Neuronal stem cell (in vitro differentiated cells): ENCODE results near the gene DHX40. TPM values are rescaled to one million over a fixed set of nuclear protein-coding genes. Genes with fewer than 3 reads are reported as not detected.
"Not testable (repeated sequence)": the region's sequence is repeated elsewhere in the genome, so short reads cannot be mapped to it uniquely, and the experiment has no call there.

ENCODE experiments used
- DNase-seq: peaks from one replicate; pipeline ENCODE4 v3.0.0-alpha.2; 2013; ENCODE audit warnings: low spot score
- H2AFZ ChIP-seq: one replicate; pipeline ENCODE4 v1.6.1; 2013; ENCODE audit warnings: mild to moderate bottlenecking, low read length, inconsistent platforms
- H2AK5ac ChIP-seq: 2 replicates; pipeline ENCODE4 v1.6.1; 2013; ENCODE audit warnings: low read depth, mild to moderate bottlenecking, inconsistent platforms, low read length, moderate library complexity, mixed read lengths
- H2BK120ac ChIP-seq: 2 replicates; pipeline ENCODE4 v1.6.1; 2013; ENCODE audit warnings: low read depth, mild to moderate bottlenecking, inconsistent platforms, low read length, moderate library complexity, mixed read lengths
- H2BK12ac ChIP-seq: one replicate; pipeline ENCODE4 v1.6.1; 2013; ENCODE audit warnings: low read length, inconsistent platforms
- H2BK15ac ChIP-seq: 2 replicates; pipeline ENCODE4 v1.6.1; 2013; ENCODE audit warnings: mild to moderate bottlenecking, low read length, inconsistent platforms, mixed read lengths
- H2BK5ac ChIP-seq: one replicate; pipeline ENCODE4 v1.6.1; 2013; ENCODE audit warnings: inconsistent platforms, mild to moderate bottlenecking, low read length, moderate library complexity
- H3K14ac ChIP-seq: one replicate; pipeline ENCODE4 v1.6.1; 2013; ENCODE audit warnings: low read length, inconsistent platforms
- H3K18ac ChIP-seq: 2 replicates; pipeline ENCODE4 v1.6.1; 2013; ENCODE audit warnings: low read length, inconsistent platforms
- H3K23ac ChIP-seq: 2 replicates; pipeline ENCODE4 v1.6.1; 2013; ENCODE audit warnings: low read depth, mild to moderate bottlenecking, mixed read lengths, low read length, inconsistent platforms; ENCODE audit not compliant: poor library complexity
- H3K27ac ChIP-seq: replicated peaks from 3 replicates; pipeline ENCODE4 v1.5.1; 2013; ENCODE audit warnings: low read length, inconsistent platforms
- H3K27me3 ChIP-seq, 3 experiments: 2 replicates each; pipeline ENCODE4 v1.6.1; 2013; ENCODE audit warnings: low read length in 3 of 3, mild to moderate bottlenecking in 2 of 3, inconsistent platforms in 1 of 3, low read depth in 1 of 3, mixed read lengths in 1 of 3, moderate library complexity in 1 of 3; ENCODE audit not compliant: control insufficient read depth in 3 of 3, insufficient read depth in 3 of 3
- H3K36me3 ChIP-seq, 2 donors: replicated peaks in 1 of 2; 2 replicates each; pipeline ENCODE4 v1.6.1; 2013; ENCODE audit warnings: low read length in 2 of 2; ENCODE audit not compliant: control insufficient read depth in 2 of 2, insufficient read depth in 2 of 2
- H3K4ac ChIP-seq: 2 replicates; pipeline ENCODE4 v1.6.1; 2013; ENCODE audit warnings: inconsistent platforms, mild to moderate bottlenecking, low read length, moderate library complexity
- H3K4me1 ChIP-seq, 2 donors: 1 replicate in 1 of 2; 2 replicates in 1 of 2; pipeline ENCODE4 v1.6.1; 2013; ENCODE audit warnings: low read length in 2 of 2, low read depth in 1 of 2; ENCODE audit not compliant: control insufficient read depth in 2 of 2, insufficient read depth in 1 of 2
- H3K4me2 ChIP-seq: one replicate; pipeline ENCODE4 v1.6.1; 2013; ENCODE audit warnings: mild to moderate bottlenecking, low read length, inconsistent platforms; ENCODE audit not compliant: insufficient read depth, poor library complexity, severe bottlenecking
- H3K4me3 ChIP-seq, 2 donors: 2 replicates each; pipeline ENCODE4 v1.5.1; 2013; ENCODE audit warnings: low read length in 2 of 2, mild to moderate bottlenecking in 2 of 2, inconsistent platforms in 1 of 2, moderate library complexity in 1 of 2
- H3K79me1 ChIP-seq: one replicate; pipeline ENCODE4 v1.6.1; 2013; ENCODE audit warnings: low read depth, mild to moderate bottlenecking, inconsistent platforms, low read length, moderate library complexity
- H3K9ac ChIP-seq: one replicate; pipeline ENCODE4 v1.6.1; 2013; ENCODE audit warnings: mild to moderate bottlenecking, low read depth, low read length, inconsistent platforms; ENCODE audit not compliant: poor library complexity
- H3K9me3 ChIP-seq, 2 donors: replicated peaks in 1 of 2; 2 replicates each; pipeline versions ENCODE3 to v1.6.1; 2013; ENCODE audit warnings: low read length in 2 of 2, mild to moderate bottlenecking in 2 of 2, inconsistent platforms in 1 of 2, low read depth in 1 of 2, mixed read lengths in 1 of 2, moderate library complexity in 1 of 2; ENCODE audit not compliant: control insufficient read depth in 2 of 2, insufficient read depth in 1 of 2
- H4K8ac ChIP-seq: one replicate; pipeline ENCODE4 v1.6.1; 2013; ENCODE audit warnings: low read depth, mild to moderate bottlenecking, inconsistent platforms, low read length, moderate library complexity
- H4K91ac ChIP-seq: one replicate; pipeline ENCODE4 v1.6.1; 2013; ENCODE audit warnings: low read length, low read depth, mild to moderate bottlenecking, inconsistent platforms; ENCODE audit not compliant: poor library complexity
- WGBS, 2 donors: extraction: QIAGEN DNeasy Blood & Tissue Kit; methylation state at CpG; one replicate each; pipeline ENCODE4 v1.1.7; 2013; ENCODE audit warnings: missing lambda C conversion rate in 2 of 2, mixed read lengths in 1 of 2; ENCODE audit not compliant: insufficient read length in 2 of 2, insufficient replicate concordance in 1 of 2; ENCODE audit errors: extremely low coverage in 2 of 2; 5-methylcytosine and 5-hydroxymethylcytosine counted together
- small RNA-seq: library from polyadenylated mRNA; stranded (forward); fragments of <200 nt; extraction: miRNeasy Mini kit (QIAGEN cat#:217004); gene quantifications from one replicate; pipeline ENCODE3, GENCODE V24; 2013; ENCODE audit not compliant: insufficient read depth

The DHX40 gene

GRCh38 chr17:59651346-59651745 lies 85.9 kb downstream of the DHX40 start:
- Histone ChIP-seq H3K14ac (no peak overlapping the region), H2BK5ac (no peak overlapping the region), H3K4ac (no peak overlapping the region), H3K23ac (no peak overlapping the region), H3K79me1 (no peaks in the 10 kb centered on the region), H3K27me3 (no peaks in the 10 kb centered on the region), H2AK5ac (no peak overlapping the region), H4K8ac (no peak overlapping the region), H3K4me2 (no peak overlapping the region), H2AFZ (no peak overlapping the region), H2BK120ac (no peak overlapping the region), H3K18ac (no peak overlapping the region), H2BK12ac (no peak overlapping the region), H4K91ac (no peak overlapping the region), H3K9ac (no peak overlapping the region), H2BK15ac (no peak overlapping the region), H3K36me3 (peaks cover 17 to 97% of the 10 kb centered on the region in 2 donors), H3K4me1 (no peaks in the 10 kb centered on the region), H3K27ac (no peak overlapping the region), H3K4me3 (no peak overlapping the region), H3K9me3 (peaks cover 3 to 21% of the 10 kb centered on the region in 2 donors)
- DNase-seq, result no peak

DNA sequence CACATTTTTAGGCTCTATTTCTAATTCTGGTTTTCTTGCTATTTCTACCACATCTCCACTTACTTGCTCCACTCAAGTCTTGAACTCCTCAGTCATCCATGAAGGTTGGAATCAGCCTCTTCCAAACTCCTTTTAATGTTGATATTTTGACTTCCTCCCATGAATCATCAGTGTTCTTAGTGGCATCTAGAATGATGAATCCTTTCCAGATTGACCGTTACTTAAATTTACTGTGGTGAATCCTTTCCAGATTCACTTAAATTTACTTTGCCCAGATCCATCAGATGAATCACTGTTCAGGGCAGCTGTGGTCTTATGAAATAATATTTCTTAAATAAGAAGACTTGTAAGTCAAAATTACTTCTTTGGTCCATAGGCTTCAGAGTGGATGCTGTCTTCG lies 86.7 kb downstream of the DHX40 start:
- H2BK12ac ChIP-seq, result no peak overlapping the region
- no peak overlapping the region for H3K27ac ChIP-seq
- H2AFZ ChIP-seq, result no peak overlapping the region
- no peak overlapping the region for H3K4ac ChIP-seq
- no peak overlapping the region for H2BK120ac ChIP-seq
- H3K9ac ChIP-seq, result no peak overlapping the region
- H3K79me1 ChIP-seq, result no peaks in the 10 kb centered on the region
- no peak overlapping the region for H3K23ac ChIP-seq
- no peak overlapping the region for H3K4me2 ChIP-seq
- H3K14ac ChIP-seq, result no peak overlapping the region
- H2BK15ac ChIP-seq, result no peak overlapping the region
- no peak overlapping the region for H2AK5ac ChIP-seq
- no peak for DNase-seq
- no peak overlapping the region for H3K18ac ChIP-seq
- H2BK5ac ChIP-seq, result no peak overlapping the region
- H3K27me3 ChIP-seq, result no peaks in the 10 kb centered on the region
- WGBS, 2 donors, result no CpG with 5 or more reads among the region's 2 CpGs
- peaks cover 19 to 97% of the 10 kb centered on the region in 2 donors for H3K36me3 ChIP-seq
- no peak overlapping the region for H3K4me3 ChIP-seq
- H3K4me1 ChIP-seq, result no peaks in the 10 kb centered on the region
- peaks cover 3 to 21% of the 10 kb centered on the region in 2 donors for H3K9me3 ChIP-seq
- no peak overlapping the region for H4K91ac ChIP-seq
- H4K8ac ChIP-seq, result no peak overlapping the region

DNA sequence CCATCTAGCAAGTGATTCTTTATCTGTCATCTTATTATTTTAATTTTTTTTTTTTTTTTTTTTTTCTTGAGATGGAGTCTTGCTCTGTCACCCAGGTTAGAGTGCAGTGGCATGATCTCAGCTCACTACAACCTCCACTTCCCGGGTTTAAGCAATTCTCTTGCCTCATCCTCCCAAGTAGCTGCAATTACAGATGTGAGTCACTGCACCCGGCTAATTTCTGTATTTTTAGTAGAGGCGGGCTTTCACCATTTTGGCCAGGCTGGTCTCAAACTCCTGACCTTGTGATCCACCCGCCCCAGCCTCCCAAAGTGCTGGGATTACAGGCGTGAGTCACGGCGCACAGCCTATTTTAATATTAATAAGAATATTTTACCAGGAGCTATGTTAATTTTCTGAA lies 91.2 kb downstream of the DHX40 start:
- H2BK12ac ChIP-seq, H4K8ac ChIP-seq, DNase-seq, H3K4ac ChIP-seq, H4K91ac ChIP-seq, H2BK5ac ChIP-seq, H3K14ac ChIP-seq, H3K9ac ChIP-seq, H2AK5ac ChIP-seq, H3K4me3 ChIP-seq, H3K4me2 ChIP-seq, H3K23ac ChIP-seq, H3K79me1 ChIP-seq, H2AFZ ChIP-seq, H2BK120ac ChIP-seq, H2BK15ac ChIP-seq, H3K27me3 ChIP-seq, H3K4me1 ChIP-seq, H3K27ac ChIP-seq, H3K18ac ChIP-seq: not testable (repeated sequence)
- peaks cover 20 to 97% of the 10 kb centered on the region in 2 donors for H3K36me3 ChIP-seq
- peaks cover 2 to 13% of the 10 kb centered on the region in 2 donors for H3K9me3 ChIP-seq
- WGBS, 2 donors, result no CpG with 5 or more reads among the region's 7 CpGs

Small RNA genes lying within 50 kb of the gene (small RNA-seq; reads per million reads assigned to genes)
- not detected for gene RNU4-13P
